D721Med (cell line): ENCODE results near the gene C5orf15.

Source experiments
- DNase-seq: peaks from one replicate; pipeline ENCODE4 v3.0.0; 2011; ENCODE audit warnings: low spot score; ENCODE audit not compliant: insufficient read length
- FAIRE-seq: peaks from 2 replicates; lab custom pipeline; 2011; peaks lifted over from hg19 to GRCh38; lab: Jason Lieb, UNC
- TF ChIP-seq, protein P1 (sequence below): IDR thresholded peaks from 2 replicates; pipeline ENCODE4 v1.5.1; 2012; ENCODE audit warnings: mild to moderate bottlenecking, control low read depth; ENCODE audit not compliant: insufficient read depth; ENCODE audit errors: missing control alignments

Gene C5orf15

DNA sequence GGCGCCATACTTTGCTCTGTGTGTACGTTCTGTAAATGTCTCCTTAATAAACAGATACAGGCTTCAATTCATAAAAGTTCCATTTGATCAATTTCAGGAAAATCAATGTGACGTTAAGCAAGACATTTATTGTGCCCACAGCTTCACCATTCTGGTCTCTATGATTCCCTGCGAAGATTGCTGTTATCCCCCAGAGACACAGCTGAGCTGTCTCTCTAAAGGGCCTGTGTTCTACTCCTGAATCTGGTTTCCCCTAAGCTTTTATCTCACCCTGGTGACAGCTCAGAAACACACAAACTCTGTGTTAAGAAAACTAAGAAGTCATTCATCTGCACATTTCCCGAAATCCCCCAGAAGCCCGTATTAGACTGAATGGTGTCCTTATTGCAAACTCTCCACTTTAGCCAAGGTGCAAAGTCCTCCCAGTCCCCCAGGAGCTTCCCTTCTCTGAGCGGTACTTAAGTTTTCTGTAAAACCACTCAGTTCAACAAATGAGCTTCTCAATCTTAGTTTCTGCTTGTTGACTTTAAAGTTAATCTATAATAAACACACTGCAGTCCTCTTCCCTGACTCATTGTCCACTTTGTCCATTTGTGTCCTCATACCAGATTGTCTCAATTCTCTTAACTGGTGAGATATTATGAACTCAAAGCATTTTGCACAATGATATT lies 1.4 kb upstream of the C5orf15 start:
- DNase-seq (no peak), FAIRE-seq (no peak)
- TF ChIP-seq, protein P1, sequence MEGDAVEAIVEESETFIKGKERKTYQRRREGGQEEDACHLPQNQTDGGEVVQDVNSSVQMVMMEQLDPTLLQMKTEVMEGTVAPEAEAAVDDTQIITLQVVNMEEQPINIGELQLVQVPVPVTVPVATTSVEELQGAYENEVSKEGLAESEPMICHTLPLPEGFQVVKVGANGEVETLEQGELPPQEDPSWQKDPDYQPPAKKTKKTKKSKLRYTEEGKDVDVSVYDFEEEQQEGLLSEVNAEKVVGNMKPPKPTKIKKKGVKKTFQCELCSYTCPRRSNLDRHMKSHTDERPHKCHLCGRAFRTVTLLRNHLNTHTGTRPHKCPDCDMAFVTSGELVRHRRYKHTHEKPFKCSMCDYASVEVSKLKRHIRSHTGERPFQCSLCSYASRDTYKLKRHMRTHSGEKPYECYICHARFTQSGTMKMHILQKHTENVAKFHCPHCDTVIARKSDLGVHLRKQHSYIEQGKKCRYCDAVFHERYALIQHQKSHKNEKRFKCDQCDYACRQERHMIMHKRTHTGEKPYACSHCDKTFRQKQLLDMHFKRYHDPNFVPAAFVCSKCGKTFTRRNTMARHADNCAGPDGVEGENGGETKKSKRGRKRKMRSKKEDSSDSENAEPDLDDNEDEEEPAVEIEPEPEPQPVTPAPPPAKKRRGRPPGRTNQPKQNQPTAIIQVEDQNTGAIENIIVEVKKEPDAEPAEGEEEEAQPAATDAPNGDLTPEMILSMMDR = no peak

DNA sequence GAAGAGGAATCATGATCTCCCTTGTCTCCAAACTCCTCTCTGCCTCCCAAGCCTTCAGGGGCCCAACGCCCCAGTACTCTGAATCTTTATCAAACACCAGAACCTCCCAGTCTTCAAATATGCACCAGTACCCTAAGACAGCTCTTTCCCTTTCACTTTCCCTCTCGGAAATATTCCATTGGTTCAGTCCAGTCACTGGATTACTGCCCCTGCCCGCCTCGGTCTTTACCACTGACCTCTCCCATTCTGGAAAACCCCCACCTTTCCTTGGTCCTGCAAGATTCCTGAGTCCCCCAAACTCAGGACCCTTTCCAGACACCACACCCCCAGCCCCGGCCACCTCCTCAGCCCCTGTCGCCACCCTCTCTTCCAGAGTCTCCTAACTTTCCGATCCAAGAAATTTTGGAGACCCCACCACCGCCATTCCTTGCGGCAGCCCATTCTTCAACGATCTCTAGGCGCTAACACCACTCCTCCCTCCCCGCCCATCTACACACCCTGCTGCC lies 674 bp downstream of the C5orf15 start:
- TF ChIP-seq, protein P1 = no peak
- DNase-seq = no peak
- FAIRE-seq = no peak

DNA sequence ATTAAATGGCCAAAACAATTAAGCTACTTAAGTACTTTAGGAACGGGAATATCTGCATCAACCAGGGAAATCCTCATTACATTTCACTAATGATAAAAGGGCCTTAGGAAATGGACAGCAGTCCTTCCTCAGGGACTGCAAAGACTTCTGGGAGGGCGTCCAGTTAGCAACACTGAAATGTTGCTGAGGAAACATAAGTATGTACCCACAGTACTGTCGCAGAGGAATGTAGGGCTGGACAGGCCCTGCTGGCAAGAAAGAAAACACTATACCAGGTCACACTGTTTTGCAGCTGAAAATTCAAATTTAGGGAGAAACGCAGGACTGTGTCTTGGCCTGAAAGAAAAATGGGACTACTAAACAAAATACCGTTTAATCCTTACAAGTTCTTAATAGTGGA lies 1.3 kb downstream of the C5orf15 start:
- DNase-seq (no peak), FAIRE-seq (no peak)
- TF ChIP-seq, protein P1 = no peak

DNA sequence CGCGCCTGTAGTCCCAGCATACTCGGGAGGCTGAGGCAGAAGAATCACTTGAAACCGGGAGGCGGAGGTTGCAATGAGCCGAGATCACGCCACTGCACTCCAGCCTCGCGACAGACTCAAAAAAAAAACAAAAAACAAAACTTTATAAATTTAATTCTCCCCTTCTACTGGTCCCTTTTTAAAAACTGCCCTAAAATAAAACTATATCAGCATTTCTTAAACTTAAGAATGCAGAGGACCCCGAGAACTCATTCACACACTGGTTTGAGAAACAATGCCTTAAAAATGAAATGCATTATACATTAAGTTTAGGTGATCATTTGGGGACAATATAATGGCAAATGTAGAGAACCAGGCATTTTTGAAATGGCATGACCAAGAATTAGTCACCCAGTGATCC lies 2.3 kb downstream of the C5orf15 start:
- TF ChIP-seq, protein P1 = no peak
- DNase-seq (no peak), FAIRE-seq (no peak)

DNA sequence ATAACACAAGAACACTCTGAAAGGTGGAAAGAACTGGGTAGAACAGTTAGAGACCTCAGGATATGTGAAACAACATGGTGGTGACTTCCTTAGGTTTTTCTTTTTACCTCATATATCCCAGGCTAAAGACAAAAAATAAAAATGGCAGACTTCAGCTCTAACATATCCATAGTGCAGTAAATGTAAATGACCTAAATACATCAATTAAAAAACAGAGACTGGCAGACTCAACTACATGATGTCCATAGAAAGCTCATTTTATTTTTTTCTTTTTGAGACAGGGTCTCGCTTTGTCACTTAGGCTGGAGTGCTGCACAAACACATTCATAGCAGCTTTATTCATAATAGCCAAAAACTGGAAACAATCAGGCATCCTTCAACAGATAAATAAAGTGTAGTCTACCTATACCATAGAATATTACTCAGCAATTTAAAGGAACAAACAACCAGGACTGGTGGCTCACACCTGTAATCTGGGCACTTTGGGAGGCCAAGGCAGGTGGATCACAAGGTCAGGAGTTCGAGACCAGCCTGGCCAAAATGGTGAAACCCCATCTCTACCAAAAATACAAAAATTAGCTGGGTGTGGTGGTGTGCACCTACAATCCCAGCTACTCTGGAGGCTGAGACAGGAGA lies 4.8 kb downstream of the C5orf15 start:
- DNase-seq (no peak), FAIRE-seq (no peak)

DNA sequence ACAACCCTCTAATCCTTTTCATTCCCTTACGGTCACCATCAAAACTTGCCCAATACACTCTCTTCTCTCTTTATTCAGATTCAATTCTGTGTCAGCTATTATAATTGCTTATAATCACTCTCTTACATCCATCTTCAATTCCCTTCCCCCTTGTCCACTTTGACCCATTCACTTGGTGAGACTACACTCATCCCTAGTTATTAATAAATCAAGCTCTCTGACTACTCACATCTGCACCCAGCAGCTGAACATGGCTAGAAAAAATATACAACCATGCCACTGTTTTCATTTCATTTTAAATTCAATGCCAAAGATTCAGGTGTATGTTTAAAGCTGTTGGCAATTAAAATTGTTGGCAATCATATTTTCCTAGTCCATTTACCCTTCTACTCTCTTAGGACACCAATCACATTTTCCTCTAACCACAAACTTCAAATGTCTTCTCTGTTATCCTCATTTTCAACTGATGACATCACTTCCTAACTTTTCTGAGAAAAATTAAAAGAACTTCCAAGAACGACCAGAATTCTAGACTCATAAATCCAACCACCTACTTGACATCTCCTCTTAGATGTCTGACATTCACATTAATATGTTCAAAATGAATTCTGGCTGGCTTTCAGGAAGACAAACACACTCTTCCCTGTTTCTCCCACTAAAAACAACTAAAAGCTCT lies 5.5 kb downstream of the C5orf15 start:
- no peak for DNase-seq
- TF ChIP-seq, protein P1 = no peak
- FAIRE-seq = no peak

More for the DNA sequence above, 4.8 kb downstream of the C5orf15 start:
- TF ChIP-seq, protein P1 = no peak
